Liver (tissue), 3 donors: ENCODE data around the gene SSBP2.

ENCODE experiments used
- FOXA1 ChIP-seq: IDR thresholded peaks from 2 replicates; pipeline ENCODE4 v1.6.1; 2016; ENCODE audit warnings: antibody characterized with exemption
- GABPA ChIP-seq, 2 donors: IDR thresholded peaks in 1 of 2; conservative IDR thresholded peaks in 1 of 2; 2 replicates each; pipeline ENCODE4 v1.6.1; 2016; ENCODE audit warnings: antibody characterized with exemption in 2 of 2, mild to moderate bottlenecking in 1 of 2, moderate library complexity in 1 of 2
- JUND ChIP-seq, 2 donors: IDR thresholded peaks; 2 replicates each; pipeline ENCODE4 v1.6.1; 2016; ENCODE audit warnings: antibody characterized with exemption in 2 of 2
- RAD21 ChIP-seq, 2 donors: IDR thresholded peaks; 2 replicates each; pipeline ENCODE4 v1.6.1; 2016; ENCODE audit warnings: antibody characterized with exemption in 2 of 2, mild to moderate bottlenecking in 2 of 2
- SP1 ChIP-seq: IDR thresholded peaks from 2 replicates; pipeline ENCODE4 v1.6.1; 2018; ENCODE audit warnings: antibody characterized with exemption, mild to moderate bottlenecking
- TAF1 ChIP-seq: conservative IDR thresholded peaks from 2 replicates; pipeline ENCODE4 v1.6.1; 2016; ENCODE audit warnings: antibody characterized with exemption, mild to moderate bottlenecking
- TF ChIP-seq, protein P1 (sequence below): fragments of 150-350 bp; IDR thresholded peaks from 2 replicates; pipeline ENCODE4 v1.5.1; 2017; ENCODE audit warnings: improper control_type of control experiment, low read depth, low read length; ENCODE audit not compliant: missing input control
- TF ChIP-seq, protein P2 (sequence below): IDR thresholded peaks from 2 replicates; pipeline ENCODE4 v1.6.1; 2016; ENCODE audit warnings: antibody characterized with exemption
- TF ChIP-seq, protein P3 (sequence below): IDR thresholded peaks from 2 replicates; pipeline ENCODE4 v1.6.1; 2016; ENCODE audit warnings: antibody characterized with exemption
- TF ChIP-seq, protein P4 (sequence below): IDR thresholded peaks from 2 replicates; pipeline ENCODE4 v1.6.1; 2016; ENCODE audit warnings: antibody characterized with exemption, mild to moderate bottlenecking
- donor health status: healthy.
- donor health status: healthy.

DNA sequence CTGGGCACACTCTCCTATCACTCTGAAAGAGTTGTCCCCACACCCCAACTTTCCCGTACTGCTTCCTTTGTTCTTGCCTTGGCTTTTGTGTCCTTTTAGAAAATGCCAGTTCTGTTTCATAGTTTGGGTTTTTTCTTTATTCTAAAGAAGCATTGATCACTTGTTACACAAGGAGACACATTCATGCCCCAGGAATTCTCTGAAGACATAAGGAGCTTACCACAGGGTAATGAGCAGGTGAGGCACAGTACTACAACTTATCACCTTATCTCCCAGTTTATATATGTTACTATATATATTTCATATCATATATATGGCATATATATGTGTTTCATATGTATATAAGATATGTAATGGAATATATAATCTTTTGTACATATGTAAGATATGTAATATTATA, 6.5 kb upstream of the SSBP2 start:
- TF ChIP-seq, protein P1, sequence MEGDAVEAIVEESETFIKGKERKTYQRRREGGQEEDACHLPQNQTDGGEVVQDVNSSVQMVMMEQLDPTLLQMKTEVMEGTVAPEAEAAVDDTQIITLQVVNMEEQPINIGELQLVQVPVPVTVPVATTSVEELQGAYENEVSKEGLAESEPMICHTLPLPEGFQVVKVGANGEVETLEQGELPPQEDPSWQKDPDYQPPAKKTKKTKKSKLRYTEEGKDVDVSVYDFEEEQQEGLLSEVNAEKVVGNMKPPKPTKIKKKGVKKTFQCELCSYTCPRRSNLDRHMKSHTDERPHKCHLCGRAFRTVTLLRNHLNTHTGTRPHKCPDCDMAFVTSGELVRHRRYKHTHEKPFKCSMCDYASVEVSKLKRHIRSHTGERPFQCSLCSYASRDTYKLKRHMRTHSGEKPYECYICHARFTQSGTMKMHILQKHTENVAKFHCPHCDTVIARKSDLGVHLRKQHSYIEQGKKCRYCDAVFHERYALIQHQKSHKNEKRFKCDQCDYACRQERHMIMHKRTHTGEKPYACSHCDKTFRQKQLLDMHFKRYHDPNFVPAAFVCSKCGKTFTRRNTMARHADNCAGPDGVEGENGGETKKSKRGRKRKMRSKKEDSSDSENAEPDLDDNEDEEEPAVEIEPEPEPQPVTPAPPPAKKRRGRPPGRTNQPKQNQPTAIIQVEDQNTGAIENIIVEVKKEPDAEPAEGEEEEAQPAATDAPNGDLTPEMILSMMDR, result no peak
- TF ChIP-seq GABPA (IDR thresholded peaks at IDR 0.05 in 1 of 2, conservative IDR thresholded peaks at IDR 0.05 in 1 of 2) (no peak), FOXA1 (no peak), SP1 (no peak), TAF1 (no peak), RAD21 (IDR thresholded peaks at IDR 0.05) (no peak), JUND (IDR thresholded peaks at IDR 0.05) (no peak)
- TF ChIP-seq, protein P2, sequence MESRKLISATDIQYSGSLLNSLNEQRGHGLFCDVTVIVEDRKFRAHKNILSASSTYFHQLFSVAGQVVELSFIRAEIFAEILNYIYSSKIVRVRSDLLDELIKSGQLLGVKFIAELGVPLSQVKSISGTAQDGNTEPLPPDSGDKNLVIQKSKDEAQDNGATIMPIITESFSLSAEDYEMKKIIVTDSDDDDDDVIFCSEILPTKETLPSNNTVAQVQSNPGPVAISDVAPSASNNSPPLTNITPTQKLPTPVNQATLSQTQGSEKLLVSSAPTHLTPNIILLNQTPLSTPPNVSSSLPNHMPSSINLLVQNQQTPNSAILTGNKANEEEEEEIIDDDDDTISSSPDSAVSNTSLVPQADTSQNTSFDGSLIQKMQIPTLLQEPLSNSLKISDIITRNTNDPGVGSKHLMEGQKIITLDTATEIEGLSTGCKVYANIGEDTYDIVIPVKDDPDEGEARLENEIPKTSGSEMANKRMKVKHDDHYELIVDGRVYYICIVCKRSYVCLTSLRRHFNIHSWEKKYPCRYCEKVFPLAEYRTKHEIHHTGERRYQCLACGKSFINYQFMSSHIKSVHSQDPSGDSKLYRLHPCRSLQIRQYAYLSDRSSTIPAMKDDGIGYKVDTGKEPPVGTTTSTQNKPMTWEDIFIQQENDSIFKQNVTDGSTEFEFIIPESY, result no peak
- TF ChIP-seq, protein P3, sequence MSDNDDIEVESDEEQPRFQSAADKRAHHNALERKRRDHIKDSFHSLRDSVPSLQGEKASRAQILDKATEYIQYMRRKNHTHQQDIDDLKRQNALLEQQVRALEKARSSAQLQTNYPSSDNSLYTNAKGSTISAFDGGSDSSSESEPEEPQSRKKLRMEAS, result no peak
- TF ChIP-seq, protein P4, sequence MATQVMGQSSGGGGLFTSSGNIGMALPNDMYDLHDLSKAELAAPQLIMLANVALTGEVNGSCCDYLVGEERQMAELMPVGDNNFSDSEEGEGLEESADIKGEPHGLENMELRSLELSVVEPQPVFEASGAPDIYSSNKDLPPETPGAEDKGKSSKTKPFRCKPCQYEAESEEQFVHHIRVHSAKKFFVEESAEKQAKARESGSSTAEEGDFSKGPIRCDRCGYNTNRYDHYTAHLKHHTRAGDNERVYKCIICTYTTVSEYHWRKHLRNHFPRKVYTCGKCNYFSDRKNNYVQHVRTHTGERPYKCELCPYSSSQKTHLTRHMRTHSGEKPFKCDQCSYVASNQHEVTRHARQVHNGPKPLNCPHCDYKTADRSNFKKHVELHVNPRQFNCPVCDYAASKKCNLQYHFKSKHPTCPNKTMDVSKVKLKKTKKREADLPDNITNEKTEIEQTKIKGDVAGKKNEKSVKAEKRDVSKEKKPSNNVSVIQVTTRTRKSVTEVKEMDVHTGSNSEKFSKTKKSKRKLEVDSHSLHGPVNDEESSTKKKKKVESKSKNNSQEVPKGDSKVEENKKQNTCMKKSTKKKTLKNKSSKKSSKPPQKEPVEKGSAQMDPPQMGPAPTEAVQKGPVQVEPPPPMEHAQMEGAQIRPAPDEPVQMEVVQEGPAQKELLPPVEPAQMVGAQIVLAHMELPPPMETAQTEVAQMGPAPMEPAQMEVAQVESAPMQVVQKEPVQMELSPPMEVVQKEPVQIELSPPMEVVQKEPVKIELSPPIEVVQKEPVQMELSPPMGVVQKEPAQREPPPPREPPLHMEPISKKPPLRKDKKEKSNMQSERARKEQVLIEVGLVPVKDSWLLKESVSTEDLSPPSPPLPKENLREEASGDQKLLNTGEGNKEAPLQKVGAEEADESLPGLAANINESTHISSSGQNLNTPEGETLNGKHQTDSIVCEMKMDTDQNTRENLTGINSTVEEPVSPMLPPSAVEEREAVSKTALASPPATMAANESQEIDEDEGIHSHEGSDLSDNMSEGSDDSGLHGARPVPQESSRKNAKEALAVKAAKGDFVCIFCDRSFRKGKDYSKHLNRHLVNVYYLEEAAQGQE, result no peak
